ENCODE results near the gene ETS1.

DNA sequence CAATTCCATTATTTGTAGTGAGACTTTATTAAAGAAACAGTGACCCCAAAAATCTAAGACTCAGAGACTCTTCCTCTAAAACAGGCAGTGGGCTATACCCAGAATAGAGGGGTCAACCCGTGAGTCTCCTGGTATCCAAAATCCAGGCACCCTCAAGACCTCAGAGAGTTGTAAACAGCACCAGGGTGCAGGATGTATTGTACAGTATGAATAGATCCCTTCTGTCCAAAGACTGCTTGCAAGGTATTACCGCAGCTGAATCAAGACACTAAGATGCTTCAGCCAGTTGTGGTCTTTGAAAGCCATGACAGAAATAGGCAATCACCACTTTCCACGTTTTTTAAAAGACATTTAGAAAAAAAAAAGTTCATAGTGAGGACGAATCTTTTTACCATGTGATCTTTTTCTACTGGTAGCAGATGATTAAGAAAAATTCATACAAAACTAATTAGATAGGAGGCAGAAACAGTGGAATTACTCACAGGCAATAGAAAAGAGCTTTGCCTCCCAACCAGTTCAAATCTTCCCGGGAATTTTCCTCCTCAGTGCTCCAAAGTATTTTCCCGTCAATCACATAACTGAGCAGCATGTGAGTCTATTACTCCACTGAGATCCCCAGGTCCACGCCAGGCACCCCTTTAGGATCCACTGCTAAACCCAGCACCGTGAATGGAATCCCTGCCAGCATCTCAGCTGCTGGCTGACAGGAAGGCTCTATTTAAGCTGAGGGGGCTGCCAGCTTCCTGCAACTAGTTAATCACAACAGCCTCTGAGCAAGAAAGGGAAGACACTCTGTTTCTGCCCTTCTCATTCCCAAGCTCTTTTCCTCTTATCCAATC lies 113.1 kb downstream of the ETS1 start:
- TF ChIP-seq FOXP2 (optimal IDR thresholded peaks at IDR 0.05; ENCODE audit: borderline replicate concordance, extremely low read depth, extremely low read length, insufficient read depth) = no peak
- TF ChIP-seq POLR2AphosphoS5 (IDR thresholded peaks at IDR 0.05; ENCODE audit: low read depth, low read length) = peak; percentile 41
